HEK293T (cell line): ENCODE data around the gene ATF7IP.

Source experiments
- ARNT ChIP-seq: fragments of 450-650 bp; IDR thresholded peaks from 2 replicates; pipeline ENCODE4 v1.6.1; 2017; ENCODE audit warnings: mild to moderate bottlenecking
- BHLHE40 ChIP-seq: fragments of 450-650 bp; IDR thresholded peaks from 2 replicates; pipeline ENCODE4 v1.6.1; 2016; ENCODE audit warnings: mild to moderate bottlenecking, moderate library complexity, borderline replicate concordance
- CTBP1 ChIP-seq: fragments of 450-650 bp; IDR thresholded peaks from 2 replicates; pipeline ENCODE4 v1.6.1; 2016; ENCODE audit warnings: borderline replicate concordance
- ELF4 ChIP-seq: fragments of 450-650 bp; IDR thresholded peaks from 2 replicates; pipeline ENCODE4 v1.6.1; 2017; ENCODE audit warnings: antibody characterized with exemption
- FOXK2 ChIP-seq: fragments of 450-650 bp; IDR thresholded peaks from 2 replicates; pipeline ENCODE4 v1.6.1; 2016; ENCODE audit warnings: mild to moderate bottlenecking
- L3MBTL2 ChIP-seq: fragments of 450-650 bp; conservative IDR thresholded peaks from 2 replicates; pipeline ENCODE4 v1.6.1; 2016; ENCODE audit warnings: mild to moderate bottlenecking
- LEF1 ChIP-seq: fragments of 450-650 bp; IDR thresholded peaks from 2 replicates; pipeline ENCODE4 v1.6.1; 2017; ENCODE audit warnings: mild to moderate bottlenecking, borderline replicate concordance
- NFRKB ChIP-seq: fragments of 450-650 bp; IDR thresholded peaks from 2 replicates; pipeline ENCODE4 v1.6.1; 2016; ENCODE audit warnings: mild to moderate bottlenecking, moderate library complexity
- PKNOX1 ChIP-seq: fragments of 450-650 bp; IDR thresholded peaks from 2 replicates; pipeline ENCODE4 v1.6.1; 2016
- SP1 ChIP-seq: fragments of 450-650 bp; IDR thresholded peaks from 2 replicates; pipeline ENCODE4 v1.6.1; 2017
- TARDBP ChIP-seq: fragments of 450-650 bp; IDR thresholded peaks from 2 replicates; pipeline ENCODE4 v1.6.1; 2016

DNA sequence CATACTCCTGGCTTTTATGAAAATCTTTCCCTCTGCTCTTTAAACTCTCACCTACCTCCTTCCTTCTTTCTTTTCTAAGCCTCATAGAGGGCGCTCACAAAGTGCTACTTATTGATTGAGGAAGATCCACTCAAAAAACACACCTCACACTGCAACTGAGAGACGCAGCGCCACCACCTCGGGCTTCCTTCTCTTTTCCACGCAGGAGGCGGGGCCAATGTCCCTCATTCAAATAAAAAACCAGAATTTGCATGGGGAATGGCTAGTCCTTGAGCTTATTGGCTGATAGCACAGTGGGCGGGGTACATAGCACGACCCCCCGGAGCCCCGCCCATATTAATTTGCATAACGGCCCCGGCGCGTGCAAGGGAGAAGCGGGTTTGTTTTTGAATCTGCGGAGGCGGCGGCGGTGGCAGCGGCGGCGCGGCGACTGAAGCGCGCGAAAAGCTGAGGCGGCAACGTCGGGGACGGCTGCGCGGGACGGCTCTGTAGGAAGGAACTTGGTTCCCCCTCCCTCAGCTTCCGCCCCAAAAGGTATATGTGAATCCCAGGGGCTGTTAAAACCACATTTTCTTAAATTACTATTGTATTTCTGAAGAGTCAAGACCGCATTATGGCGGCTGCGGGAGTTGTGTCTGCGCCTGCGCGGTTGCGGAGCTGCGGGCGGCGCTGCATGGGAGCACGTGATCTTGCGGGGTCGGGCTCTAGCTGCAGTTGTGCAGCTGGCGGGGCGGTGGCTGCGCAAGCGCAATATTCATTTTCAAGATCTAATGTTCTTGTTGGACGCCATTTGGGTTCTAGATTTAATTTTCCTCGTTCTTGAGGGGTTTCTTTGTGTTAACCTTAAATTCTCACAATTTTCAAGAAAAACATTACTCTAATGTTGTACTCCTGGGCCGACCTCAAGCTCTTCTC, at the start of gene ATF7IP:
- TF ChIP-seq CTBP1 (no peak), ARNT (no peak), FOXK2 (no peak), BHLHE40 (no peak), LEF1 (no peak), SP1 (peak; percentile 52; the same call in 1 of the 2 replicates), PKNOX1 (peak; percentile 46), L3MBTL2 (peak; percentile 89), NFRKB (no peak), TARDBP (no peak), ELF4 (peak; percentile 9; the same call in 1 of the 2 replicates)
